Ovary (tissue), 3 donors: Measurements from ENCODE around the gene ABCA8.

Experiments used
- CTCF ChIP-seq, 3 donors: fragments of 450-650 bp in 2 of 3; fragments of 200-600 bp in 1 of 3; IDR thresholded peaks; one replicate each; pipeline versions ENCODE4 v1.5.1 to v1.8.0; 2016 to 2022; ENCODE audit warnings: antibody characterized with exemption in 3 of 3, mild to moderate bottlenecking in 1 of 3
- POLR2A ChIP-seq: fragments of 450-650 bp; IDR thresholded peaks from one replicate; pipeline ENCODE4 v1.6.1; 2017; ENCODE audit warnings: antibody characterized with exemption, mild to moderate bottlenecking, moderate library complexity
- donor health status: DM: no; HTN: no; CAD: no.

GRCh38 chr17:68884888-68885287 is 70.3 kb downstream of the ABCA8 start:
- TF ChIP-seq POLR2A, result no peak
- TF ChIP-seq CTCF (IDR thresholded peaks at IDR 0.05), result no peak
